GM18951 (cell line): Measurements from ENCODE around the gene CYP26A1.
"Not testable (repeated sequence)": the region's sequence is repeated elsewhere in the genome, so short reads cannot be mapped to it uniquely, and the experiment has no call there.

ENCODE experiments used
- POLR2A ChIP-seq: IDR thresholded peaks from 4 replicates; pipeline ENCODE4 v1.6.1; 2011; ENCODE audit warnings: mild to moderate bottlenecking; ENCODE audit not compliant: insufficient read length, insufficient read depth; ENCODE audit errors: extremely low read depth
- in situ Hi-C: fragments of 300-500 bp; cut with MboI; formaldehyde crosslinking; loops from one replicate; pipeline ENCODE4 v1.12.0; 2022; ENCODE audit warnings: low sequenced_read_pairs, mixed read lengths, inconsistent platforms; ENCODE audit not compliant: unreplicated experiment

CYP26A1 gene

DNA sequence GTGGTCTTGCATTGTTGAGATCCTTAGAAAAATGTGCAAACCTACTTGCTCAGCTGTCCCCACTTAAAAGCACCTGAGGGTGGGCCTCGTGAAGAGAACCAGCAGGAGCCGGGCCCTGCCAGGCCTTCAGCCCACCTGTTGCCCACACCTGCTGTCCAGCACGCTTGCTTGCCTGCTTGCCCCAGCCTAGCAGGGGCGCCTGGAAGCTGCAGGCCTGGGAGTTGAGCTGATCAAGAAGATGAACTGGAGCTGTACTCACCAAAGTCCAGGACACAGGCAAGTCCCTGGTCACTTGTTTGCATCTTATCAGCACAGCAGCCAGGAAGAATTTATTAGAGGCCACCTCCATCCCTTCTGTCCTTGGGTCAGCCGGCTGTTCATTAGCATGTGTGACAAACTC lies 23.2 kb downstream of the CYP26A1 start:
- TF ChIP-seq POLR2A, result no peak
- in situ Hi-C loops, result no loop called here

DNA sequence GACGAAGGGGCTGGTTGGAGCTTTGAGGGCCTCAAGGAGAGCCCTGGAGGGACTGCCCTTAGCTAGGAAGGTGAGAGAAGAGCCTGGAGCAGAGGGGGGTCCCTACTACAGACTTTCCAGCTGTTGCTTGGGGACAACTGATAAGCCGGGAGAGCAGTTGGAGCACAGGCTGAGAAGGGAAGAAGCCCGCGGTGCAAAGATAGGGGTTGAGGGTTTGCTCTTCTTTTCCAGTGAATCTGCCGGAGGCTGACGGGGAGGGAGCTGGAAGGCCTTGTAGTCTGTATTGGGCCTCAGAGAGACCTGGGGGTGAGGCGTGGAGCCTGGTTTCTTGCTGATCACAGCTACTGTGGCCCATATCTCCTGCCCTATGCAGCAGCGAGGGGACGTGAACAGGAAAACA lies 23.7 kb downstream of the CYP26A1 start:
- in situ Hi-C loops, result no loop called here
- TF ChIP-seq POLR2A, result no peak

DNA sequence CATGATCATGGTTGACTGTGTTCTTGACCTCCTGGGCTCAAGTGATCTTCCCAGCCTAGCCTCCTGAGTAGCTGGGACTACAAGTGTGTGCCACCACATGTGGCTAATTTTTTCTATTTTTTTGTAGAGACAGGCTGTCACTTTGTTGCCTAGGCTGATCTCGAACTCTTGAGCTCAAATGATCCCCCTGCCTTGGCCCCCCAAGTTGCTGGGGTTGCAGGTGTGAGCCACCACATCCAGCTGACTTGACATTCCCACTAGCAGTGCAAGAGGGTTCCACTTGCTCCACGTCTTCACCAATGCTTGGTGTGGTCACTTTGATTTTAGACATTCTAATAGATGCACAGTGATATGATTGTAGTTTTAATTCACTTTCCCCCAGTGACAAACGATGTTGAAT lies 25.1 kb downstream of the CYP26A1 start:
- in situ Hi-C loops, result no loop called here
- no peak for TF ChIP-seq POLR2A

- no peak for TF ChIP-seq POLR2A
- in situ Hi-C loops, result no loop called here
Observed at GRCh38 chr10:93099670-93100069, 26.0 kb downstream of the CYP26A1 start.

DNA sequence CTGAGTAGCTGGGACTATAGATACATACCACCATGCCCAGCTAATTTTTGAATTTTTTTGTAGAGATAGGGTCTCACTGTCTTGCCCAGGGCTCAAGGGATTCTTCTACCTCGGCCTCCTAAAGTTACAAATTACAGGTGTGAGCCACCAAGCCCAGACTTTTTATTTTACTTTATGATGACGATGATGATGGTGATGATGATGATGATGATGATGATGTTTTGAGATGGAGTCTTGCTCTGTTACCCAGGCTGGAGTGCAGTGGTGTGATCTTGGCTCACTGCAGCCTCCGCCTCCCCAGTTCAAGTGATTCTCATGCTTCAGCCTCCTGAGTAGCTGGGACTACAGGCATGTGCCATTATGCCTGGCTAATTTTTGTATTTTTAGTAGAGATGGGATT lies 27.5 kb downstream of the CYP26A1 start:
- in situ Hi-C loops, result not testable (repeated sequence)

- in situ Hi-C loops, result no loop called here
- no peak for TF ChIP-seq POLR2A
Observed at GRCh38 chr10:93103953-93104352, 30.3 kb downstream of the CYP26A1 start.

GRCh38 chr10:93106631-93107072 lies 33.0 kb downstream of the CYP26A1 start:
- in situ Hi-C loops, result no loop called here
- no peak for TF ChIP-seq POLR2A

- no peak for TF ChIP-seq POLR2A
- in situ Hi-C loops, result no loop called here
Observed at GRCh38 chr10:93110472-93111146, 36.9 kb downstream of the CYP26A1 start.

- in situ Hi-C loops, result no loop called here
- TF ChIP-seq POLR2A, result no peak
Observed at GRCh38 chr10:93113042-93113441, 39.3 kb downstream of the CYP26A1 start.

DNA sequence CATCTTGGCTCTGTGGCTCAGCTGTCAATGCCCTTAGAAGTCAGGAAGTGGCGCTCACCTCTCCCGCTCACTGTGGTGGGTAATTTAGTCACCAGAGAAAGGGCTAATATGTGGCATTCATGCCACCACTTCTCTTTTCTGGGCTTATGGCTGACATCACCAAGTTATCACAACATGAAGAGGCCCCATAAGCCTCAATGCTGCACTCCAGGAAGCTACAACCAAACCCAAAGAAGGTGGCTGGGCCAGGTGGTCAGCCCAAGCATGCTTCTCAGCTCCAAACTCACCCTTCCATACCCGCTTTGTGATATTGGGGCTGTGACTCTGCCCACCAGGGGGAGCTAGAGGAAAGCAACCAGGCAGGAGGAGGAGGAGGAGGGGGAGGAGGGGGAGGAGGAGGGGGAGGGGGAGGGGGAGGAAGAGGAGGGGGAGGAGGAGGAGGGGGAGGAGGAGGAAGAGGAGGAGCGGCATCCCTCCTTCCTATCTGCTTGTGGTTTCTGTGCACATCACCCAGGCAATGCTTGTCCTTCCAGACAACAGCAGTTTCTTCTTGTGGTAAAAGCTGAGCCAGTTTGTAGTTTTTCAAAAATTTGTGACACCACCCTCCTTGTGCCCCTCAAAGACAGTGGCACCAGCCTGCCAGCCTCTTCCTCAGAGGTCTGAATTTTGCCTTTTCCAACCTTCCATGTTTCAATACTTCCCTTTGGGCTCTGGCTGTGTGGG lies 42.1 kb downstream of the CYP26A1 start:
- in situ Hi-C loops, result no loop called here
- TF ChIP-seq POLR2A, result no peak

DNA sequence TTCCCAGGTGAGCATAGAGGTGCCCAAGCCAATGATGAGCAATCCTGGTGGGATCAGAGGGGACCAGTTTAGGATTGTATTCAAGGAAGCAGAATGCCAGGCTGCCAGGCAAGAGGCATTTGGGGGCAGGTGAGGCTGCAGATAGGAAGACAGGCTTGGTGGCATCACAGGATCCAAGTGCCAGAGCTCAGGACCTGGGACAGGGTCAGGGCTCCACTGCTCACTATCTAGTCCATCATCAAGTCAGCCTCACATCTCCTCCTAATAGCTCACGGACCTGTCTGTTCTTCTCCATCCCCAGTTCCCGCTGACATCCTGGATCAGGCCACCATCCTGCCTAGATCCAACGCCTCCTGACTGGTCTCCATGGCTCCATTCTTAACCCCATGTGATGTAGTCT lies 47.6 kb downstream of the CYP26A1 start:
- in situ Hi-C loops, result no loop called here
- TF ChIP-seq POLR2A, result no peak

DNA sequence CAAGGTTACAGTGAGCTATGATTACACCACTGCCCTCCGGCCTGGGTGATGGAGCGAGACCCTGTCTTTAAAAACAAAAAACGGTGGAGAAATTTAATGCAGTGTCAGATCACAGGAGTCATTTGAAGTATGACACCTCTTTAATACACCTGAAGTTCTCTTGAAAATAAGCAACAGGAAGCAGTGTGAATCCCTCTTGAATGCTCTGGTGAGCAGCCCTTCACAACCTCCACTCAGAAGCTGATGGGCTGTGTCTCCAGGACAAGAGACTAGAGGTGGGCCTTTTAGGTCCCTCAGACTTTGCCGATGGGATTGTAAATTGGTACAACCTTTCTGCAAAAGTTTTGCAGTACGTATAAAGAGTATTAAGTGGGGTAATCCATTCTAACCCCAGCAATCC lies 50.1 kb downstream of the CYP26A1 start:
- TF ChIP-seq POLR2A, result no peak
- in situ Hi-C loops, result no loop called here

DNA sequence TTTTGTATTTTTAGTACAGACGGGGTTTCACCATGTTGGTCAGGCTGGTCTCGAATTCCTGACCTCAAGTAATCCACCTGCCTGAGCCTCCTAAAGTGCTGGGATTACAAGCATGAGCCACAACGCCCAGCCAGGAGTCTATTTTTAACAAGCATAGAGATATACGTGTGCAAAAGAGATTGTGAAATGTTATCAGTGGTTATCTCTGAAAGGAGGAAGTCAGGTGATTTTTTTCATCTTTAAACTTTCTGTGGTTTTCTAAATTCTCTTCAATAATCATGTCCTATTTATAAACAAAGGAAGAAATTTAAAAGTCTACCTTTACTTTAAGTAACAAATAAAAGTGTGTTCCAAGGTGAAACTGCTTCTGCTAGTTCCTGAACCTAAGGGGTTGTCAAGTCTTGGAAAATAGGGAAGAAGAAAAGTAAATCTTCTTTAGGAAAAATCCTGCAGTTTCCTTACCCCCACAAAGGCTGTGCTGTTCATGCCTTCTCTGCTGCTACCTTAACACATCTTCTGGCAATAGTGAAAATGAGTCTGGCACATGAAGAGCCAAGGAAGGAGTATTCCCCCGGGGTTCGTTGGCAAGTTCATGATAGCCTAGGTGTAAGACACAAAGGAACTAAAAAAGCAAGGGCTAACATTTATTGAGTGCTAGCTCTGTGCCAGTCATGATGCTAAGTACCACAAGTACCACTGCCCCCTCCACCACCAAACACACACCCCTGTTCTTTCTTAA lies 51.1 kb downstream of the CYP26A1 start:
- TF ChIP-seq POLR2A, result no peak
- in situ Hi-C loops, result no loop called here

GRCh38 chr10:93125966-93126365 lies 52.3 kb downstream of the CYP26A1 start:
- TF ChIP-seq POLR2A, result no peak
- in situ Hi-C loops, result no loop called here

GRCh38 chr10:93126483-93127052 lies 52.9 kb downstream of the CYP26A1 start:
- in situ Hi-C loops, result no loop called here
- TF ChIP-seq POLR2A, result no peak
